Suppressor macrophage (primary cell): ENCODE data around the gene SLC17A7.
"Not testable (repeated sequence)": the region's sequence is repeated elsewhere in the genome, so short reads cannot be mapped to it uniquely, and the experiment has no call there.

Source experiments
- DNase-seq, 4 experiments: peaks; one replicate each; pipeline ENCODE4 v3.0.0-alpha.2; 2020 to 2022
- total RNA-seq, 17 experiments: gene quantifications; one replicate each; lab custom pipeline; 2026; ENCODE audit warnings: mixed read lengths in 6 of 17, inconsistent platforms in 3 of 17; lab: John Stamatoyannopoulos, UW

Gene SLC17A7
- total RNA-seq = 0.06 to 4.2 (median 0.24) reads per million in 17 experiments

DNA sequence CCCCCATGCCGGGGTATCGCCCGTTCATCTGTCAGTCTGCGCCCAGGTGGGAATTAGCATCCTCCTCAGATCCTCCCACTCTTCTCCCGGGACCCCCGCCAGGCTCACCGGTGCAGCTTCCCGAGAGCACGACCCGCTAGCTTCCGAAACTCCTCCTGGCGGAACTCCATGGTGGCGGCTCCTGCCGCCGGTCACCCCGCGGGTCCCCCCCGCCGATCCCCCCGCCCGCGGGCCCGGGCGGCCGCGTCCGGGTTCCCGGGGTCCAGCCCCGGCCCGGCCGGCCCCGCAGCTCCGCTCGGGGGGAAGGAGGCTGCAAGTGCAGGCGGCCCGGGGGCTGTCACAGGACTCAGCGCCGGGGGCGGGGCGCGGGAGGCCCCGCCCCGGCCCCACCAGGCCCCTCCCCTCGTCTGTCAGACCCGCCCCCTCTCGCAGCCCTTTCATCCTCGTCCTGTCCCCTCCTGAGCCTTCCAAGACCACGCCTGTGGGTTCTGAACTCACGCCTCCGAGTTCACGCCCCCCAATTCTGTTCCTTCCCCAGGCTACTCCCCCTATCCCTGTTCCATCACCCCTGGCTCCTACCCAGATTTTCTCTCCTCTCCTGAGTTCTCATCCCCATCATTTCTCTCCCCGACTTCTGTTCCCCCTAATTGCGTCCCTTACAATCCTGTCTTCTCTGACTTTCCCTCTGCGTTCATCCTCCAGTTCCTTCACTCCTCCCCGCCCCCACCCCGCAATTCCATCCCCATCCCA, at the start of gene SLC17A7:
SLC17A7 (minus strand) TSS at position 318 of the 750 bp plus-strand sequence; CDS start at position 170, 148 bp downstream.
- peak; percentile 33 to 69 (median 50) for DNase-seq

DNA sequence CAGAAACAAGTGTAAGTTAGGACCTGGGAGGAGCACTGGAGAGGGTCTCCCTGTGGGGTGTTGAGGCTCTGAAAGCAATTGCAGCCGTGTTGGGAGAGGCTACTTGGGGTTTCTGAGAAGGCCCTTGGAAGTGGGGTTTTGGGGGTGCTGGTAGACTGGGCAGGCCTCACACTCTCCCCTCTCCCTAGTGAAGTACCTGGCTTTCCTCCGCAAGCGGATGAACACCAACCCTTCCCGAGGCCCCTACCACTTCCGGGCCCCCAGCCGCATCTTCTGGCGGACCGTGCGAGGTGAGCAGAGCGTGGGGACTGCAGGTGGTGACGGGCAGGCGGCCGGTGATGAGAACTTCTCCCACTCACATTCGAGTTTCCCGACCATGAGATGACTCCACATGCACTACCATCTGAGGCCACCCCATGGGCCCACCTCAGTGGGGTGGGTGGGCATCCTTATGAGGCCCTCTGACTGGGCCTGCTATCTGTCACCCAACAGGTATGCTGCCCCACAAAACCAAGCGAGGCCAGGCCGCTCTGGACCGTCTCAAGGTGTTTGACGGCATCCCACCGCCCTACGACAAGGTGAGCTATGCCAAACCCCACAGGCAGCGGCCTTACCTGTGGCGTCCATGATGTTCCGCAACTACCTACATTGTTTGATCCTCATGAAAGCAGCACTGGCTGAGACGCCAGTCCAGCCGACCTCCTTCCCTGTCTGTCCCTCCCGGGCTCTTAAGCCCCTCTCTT, 49.1 kb upstream of the SLC17A7 start:
- DNase-seq = no peak

DNA sequence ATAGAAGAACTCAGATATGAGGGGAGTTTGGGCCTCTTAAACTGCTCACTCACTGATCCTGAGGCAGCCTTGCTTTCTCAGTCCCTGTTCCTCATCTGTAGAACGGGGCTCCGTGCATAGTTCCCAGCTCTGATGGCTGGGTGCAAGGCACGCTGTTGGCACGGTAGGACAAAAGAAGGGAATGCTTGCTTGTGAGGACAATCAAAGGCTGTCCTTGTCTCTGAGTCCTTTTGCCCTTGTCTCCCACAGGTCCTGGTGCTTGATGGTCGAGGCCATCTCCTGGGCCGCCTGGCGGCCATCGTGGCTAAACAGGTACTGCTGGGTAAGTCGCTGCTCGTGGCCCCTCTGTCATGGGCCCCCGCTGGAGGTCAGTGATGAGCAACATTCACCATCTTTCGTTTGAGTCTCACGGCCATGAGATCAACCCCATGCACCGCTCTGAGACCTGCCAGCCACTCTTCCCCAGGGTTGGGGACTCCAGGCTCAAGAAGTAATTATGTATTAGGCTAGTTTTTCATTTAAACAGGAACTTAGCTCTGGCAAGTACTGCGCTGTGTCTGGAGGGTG, 48.4 kb upstream of the SLC17A7 start:
- no peak for DNase-seq

DNA sequence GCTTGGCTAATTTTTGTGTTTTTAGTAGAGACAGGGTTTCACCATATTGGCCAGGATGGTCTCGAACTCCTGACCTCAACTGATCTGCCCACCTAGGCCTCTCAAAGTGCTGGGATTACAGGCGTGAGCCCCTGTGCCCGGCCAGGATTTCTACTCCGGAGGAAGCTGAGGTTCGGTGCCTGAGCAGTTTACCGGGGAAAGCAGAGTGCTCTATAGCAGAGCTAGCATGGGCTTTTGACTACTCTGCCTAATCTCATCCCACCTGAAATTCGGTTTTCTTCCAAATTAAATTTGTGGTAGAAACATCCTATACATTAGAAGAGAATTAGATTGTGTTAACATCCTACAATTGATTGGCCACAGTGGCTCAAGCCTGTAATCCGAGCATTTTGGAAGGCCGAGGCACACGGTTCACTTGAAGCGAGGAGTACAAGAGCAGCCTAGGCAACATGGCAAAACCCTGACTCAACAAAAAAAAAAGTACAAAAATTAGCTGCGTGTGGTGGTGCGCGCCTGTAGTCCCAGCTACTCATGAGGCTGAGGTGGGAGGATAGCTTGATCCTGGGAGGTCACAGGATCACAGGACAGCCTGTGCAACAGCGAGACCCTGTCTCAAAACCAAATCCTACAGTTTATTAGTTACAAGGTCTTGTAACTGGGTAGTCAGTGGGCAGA, 47.7 kb upstream of the SLC17A7 start:
- no peak for DNase-seq

DNA sequence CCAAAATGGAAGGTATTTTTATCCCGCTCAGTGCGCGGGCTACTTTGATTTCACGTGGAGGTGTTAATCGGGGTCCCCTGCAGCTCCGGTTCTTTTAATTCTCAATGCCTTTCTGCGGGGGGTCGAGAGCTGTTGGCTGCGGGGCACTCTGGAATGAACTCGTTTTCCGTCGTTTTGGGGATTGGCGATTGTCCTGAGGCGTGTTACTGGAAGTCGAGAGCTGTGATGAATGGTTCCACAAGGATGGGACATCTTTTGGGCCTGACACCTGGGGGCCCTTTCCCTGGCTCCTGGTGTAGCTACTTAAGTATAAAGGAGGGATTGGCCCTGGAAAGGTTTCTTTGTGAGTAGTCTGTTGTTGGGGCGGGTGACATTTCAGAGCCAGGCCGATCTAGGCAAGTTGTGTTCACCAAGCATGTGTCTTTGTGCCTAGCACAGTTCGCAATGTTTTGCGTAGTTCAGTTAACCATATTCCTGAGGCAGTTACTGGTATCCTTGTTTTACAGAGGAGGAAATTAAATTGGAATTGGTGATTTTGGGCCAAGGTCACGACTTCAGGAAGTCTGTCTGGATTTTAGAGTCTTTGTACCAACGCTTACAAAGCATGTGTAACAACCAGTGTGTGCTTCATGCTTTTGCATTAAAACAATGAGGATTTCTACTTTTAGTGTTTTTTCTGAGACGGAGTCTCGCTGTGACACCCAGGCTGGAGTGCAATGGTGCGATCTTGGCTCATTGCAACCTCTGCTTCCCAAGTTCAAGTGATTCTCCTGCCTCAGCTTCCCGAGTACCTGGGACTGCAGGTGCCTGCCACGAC, 46.9 kb upstream of the SLC17A7 start:
- DNase-seq = no peak

DNA sequence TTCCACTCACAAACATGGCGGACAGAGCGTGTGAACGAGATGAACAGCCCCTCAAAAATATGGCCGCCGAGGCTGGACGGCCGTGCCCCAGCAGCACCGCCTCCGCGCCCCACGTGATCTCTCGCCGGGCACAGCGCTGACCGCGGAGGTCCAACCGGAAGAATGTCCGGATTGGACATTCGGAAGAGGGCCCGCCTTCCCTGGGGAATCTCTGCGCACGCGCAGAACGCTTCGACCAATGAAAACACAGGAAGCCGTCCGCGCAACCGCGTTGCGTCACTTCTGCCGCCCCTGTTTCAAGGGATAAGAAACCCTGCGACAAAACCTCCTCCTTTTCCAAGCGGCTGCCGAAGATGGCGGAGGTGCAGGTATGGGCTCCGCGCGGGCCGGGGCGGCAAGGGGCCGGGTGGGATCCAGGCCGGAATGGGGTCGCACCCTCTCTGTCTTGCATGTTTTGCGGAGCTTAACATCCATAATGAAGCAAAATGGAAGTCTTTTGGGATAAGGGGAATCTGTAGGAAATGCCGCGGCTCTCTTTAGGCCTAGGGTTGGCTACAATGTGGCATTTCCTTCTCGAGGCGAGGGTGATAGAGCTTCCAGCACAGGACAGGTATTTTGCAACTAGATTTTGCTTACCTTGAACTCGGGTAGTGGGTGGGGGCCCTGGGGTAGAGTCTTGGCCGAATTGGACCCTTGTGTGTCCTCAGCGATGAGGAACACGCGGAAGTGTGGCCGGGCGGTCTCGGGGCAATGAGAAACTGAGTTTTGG, 46.1 kb upstream of the SLC17A7 start, which contains the start of gene RPL13A:
RPL13A (plus strand) TSS at position 332 of the 769 bp plus-strand sequence; CDS start at position 354, 22 bp downstream.
- peak; percentile 100 for DNase-seq

DNA sequence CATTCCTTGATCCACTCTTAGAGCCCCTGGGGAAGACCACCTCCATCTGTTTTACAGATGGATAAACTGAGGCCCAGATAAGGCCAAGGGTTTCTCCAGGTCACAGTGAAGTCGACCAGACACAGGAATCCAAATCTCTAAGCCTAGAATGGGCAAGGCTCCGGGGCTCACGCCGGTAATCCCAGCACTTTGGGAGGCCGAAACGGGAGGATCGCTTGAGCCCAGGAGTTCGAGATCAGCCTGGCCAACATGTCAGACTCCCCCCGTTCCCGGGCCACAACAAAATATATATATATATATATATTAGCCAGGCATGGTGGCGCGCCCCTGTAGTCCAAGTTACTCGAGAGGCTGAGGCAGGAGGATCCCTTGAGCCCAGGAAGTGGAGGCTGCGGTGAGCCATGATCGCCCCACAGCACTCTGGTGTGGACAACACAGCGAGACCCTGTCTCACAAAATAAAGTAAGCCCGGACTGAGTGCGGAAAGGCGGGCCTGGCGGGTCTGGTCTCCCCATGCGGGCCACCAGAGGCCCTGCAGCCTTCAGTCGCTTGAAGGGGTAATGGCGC, 45.5 kb upstream of the SLC17A7 start:
- no peak for DNase-seq

DNA sequence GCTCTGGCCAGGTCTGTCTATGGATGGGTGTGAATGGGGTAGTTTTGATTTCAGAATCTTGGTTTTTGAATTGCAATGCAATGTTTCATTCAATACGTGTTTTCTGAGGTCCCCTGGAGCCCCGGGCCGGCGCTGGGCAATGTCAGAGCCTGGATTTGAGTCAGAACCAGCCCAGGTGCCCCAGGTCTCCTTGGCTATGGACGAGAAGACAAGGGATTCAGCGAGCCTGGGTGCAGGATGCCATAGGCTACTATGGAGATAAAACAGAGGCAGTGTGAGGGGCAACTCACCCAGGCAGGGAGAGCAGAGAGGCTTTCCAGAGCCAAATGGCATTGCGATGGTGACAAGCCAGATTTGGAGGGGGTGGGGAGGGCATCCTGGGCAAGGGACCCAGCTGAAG, 44.9 kb upstream of the SLC17A7 start:
- no peak for DNase-seq

DNA sequence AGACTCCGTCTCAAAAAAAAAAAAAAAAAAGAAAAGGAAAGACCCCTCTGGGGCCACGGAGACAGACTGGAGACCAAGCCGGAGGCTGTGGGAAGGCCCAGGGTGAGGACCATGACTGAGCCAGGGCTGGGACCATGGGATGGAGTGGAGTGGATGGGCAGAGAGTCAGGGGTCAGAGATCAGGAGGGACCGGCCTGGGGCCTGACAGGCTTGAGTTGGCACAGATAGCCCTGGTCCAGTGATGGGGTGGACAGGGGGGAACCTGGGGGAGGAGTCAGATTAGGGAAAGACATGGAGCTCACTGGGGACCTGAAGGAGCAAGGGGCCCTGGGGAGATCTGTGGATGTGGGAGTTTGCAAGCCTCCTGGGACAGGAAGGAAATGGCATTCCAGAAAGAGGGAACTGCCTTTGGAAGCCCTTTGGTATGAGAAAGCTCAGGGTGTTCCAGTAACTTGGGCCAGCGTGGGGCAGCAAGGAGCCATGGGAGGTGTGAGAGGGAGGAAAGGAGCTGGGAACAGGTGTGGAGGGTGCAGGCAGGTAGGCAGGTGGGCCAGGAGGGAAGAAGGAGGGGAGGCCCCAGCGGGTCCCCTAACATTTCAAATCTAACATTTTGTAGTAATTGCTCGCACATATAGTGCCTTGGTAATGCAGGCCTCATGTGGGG, 39.8 kb upstream of the SLC17A7 start:
- DNase-seq = no peak

DNA sequence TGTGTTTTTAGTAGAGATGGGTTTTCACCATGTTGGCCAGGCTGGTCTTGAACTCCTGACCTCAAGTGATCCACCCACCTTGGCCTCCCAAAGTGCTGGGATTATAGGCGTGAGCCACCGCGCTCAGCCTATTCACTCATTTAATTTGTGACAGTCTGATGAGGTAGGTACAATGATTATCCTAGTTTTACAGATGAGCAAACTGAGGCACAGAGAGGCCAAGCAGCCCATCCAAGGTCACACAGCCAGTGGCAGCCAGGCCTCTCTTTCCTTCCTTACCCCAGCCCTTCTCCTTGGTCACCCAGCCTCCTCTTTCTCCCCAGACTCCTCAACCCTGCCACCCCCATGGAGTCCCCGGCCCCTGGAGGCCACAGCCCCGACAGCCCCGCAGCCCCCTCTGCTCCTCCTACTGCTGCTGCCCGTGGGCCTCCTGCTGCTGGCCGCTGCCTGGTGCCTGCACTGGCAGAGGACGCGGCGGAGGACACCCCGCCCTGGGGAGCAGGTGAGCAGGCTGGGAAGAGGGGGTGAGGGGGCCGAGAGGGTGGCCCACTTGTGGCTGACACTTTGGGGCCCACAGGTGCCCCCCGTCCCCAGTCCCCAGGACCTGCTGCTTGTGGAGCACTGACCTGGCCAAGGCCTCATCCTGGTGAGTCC, 38.8 kb upstream of the SLC17A7 start:
- DNase-seq = no peak

DNA sequence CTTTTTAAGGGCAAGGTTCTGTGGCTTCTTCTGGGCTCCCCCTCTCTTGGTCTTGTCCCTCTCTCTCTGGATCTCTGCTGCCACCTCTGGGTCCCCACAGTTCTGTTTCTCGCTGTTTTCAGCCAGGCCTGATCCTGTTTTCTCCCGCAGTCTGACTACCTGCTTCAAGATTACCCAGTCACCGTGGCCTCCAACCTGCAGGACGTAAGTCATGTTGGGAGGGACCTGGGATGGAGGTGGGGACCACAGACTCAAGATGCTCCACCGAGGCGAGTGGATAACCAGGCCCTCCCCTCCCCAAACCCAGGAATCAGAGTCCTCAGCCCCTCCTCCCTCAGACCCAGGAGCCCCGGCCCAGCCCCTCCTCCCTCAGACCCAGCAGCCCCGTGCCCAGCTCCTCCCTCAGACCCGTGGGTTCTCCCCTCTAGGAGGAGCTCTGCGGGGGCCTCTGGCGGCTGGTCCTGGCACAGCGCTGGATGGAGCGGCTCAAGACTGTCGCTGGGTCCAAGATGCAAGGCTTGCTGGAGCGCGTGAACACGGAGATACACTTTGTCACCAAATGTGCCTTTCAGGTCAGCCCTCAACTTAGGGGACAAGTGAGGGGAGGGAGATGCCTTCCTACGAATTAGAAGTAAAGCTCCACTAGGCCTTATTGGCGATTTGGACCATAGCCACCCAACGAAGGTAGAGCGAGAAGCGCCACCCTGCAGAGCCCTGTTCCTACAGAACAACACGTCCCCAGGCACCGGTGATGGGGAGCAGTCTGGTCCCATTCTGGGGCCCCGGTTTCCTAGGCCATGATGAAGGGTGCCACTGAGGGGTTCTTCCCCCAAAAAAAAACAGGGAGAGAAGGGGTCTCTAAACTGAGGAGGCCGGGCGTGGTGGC, 34.9 kb upstream of the SLC17A7 start:
- DNase-seq = peak in 3 of 4 experiments; percentile 44 to 68 (median 54)

DNA sequence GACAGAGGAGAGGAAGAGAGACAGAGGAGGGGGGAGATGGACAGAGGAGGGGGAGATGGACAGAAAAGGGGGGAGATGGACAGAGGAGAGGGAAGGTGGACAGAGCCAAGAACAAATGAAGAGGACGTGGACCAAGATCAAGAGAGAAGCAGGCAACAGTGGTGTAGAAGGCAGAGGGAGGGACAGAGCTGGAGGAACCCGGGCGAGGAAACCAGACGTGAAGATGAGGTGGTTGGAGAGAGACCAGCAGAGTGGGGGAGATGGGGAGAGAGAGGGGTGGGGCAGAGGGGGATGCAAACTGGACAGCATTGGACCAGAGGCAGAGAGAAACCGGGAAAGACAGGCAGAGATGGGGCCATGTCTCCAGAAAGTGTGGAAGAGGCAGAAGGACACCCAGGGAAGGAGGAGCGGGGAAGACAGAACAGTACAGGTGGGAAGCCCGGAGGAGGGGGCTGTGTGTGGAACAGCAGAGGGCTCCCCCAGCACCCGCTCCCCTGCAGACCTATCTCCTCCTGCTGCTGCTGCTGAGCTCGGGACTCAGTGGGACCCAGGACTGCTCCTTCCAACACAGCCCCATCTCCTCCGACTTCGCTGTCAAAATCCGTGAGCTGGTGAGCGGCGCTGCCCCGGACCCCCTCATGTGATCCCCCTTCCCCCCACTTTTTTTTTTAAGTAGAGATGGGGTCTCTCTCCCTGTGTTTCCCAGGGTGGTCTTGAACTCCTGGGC, 34.0 kb upstream of the SLC17A7 start:
- no peak for DNase-seq

DNA sequence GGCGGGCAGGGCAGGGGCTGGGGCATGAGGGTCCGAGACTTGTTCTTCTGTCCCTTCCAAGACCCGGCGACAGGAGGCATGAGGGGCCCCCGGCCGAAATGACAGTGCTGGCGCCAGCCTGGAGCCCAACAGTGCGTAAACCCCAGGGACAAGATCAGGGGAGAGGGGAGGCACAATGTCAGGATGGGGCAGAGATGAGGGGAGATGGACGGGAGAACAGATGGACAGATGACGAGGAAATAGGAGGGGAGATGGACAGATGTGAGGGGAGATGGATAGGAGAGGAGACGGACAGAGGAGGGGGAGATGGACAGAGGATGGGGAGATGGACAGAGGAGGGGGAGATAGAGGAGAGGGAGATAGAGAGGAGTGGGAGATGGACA, 33.2 kb upstream of the SLC17A7 start:
- DNase-seq = no peak

DNA sequence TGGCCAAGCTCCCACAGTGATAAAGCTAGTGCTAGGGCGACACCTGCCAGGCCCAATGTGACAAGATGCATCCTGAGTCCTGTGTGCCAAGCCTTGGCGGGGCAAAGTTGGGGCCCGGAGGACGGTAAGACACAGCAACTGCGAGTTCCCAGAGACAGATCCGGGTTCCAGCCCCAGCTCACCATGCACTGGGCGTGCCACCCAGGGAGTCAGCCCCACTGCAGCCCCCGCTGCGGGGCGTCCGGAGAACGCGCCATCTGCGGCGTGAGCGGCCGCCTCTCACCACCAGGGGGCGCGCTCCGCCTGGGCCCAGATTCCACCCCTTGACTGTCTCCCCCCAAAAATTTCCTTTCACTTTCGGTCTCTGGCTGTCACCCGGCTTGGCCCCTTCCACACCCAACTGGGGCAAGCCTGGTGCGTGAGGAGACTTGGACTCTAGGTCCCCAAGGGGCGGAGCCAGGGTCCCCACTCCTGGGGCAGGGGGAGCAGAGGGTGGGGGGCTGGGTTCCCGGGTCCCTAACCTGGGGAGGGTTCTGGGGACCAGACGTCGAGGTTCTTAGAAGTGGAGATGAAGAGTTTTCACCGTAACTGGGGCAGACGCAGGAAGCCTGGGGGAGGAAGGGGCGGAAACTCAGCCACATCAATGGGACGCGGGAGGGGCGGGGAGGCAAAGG, 32.7 kb upstream of the SLC17A7 start, which contains the start of gene FLT3LG:
FLT3LG (plus strand) TSS at position 348 of the 674 bp plus-strand sequence. CDS start 425 bp downstream, outside the sequence.
- DNase-seq = peak; percentile 77 to 89 (median 84)

DNA sequence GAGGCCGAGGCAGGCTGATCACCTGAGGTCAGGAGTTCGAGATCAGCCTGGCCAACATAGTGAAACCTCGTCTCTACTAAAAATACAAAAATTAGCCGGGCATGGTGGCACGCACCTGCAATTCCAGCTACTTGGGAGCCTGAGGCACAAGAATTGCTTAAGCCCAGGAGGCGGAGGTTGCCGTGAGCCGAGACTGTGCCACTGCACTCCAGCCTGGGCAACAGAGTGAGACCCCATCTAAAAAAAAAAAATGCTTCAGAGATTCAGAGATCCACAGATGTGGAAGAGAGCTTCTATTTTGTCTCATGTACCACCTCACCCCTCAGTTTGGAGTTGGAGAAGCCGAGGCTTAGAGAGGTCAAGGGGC, 32.2 kb upstream of the SLC17A7 start:
- DNase-seq = not testable (repeated sequence)

DNA sequence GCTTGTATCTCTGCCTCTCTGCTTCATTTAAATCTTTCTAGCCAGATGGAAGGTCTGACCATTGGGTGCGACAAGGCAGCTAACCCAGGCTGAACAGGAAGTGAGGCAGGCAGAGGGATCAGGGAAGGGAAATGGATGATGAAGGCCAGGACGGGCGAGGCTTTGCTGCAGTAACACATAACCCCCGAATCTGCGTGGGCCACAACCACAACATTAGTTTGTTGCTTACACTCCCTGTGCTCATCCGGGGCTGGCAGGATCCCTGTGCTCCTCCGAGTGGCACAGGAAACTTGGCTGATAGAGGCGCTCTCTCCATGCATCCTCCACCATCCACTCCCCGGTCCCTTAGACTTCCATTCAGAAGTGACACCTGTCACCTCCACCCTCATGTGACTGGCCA, 31.6 kb upstream of the SLC17A7 start:
- no peak for DNase-seq

DNA sequence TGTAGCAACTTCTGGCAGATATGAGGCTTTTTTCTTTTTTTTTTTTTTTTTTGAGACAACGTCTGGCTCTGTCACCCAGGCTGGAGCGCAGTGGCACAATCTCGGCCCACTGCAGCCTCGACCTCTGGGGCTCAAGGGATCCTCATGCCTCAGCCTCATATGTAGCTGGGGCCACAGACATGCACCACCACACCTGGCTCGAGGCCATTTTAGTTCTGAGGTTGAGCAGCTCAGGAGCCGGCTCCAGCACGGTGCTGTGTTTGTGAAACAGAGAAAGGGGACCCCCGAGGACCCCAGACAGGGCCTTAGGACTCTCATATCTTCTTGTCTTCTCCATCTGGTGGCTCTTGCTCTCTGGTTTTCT, 29.3 kb upstream of the SLC17A7 start:
- DNase-seq = no peak
